Measurements from ENCODE around the gene ZFYVE19. TPM values are rescaled to one million over a fixed set of nuclear protein-coding genes. Genes with fewer than 3 reads are reported as not detected.
A peak's percentile ranks its signal among the peaks of the same experiment; 100 is the strongest.

Gene ZFYVE19
- total and polyA plus RNA-seq, 2 donors from 2014 or later = 18.7 to 37.5 TPM

GRCh38 chr15:40808861-40809450 lies 2.1 kb downstream of the ZFYVE19 start:
- H3K9ac ChIP-seq (ENCODE audit: low read length in 3 of 3) = no peak overlapping the region
- no peaks in the 10 kb centered on the region for H3K9me3 ChIP-seq (ENCODE audit: control insufficient read depth in 2 of 3, insufficient read depth in 1 of 3, low read length in 3 of 3)
- FAIRE-seq (no peak), DNase-seq (peak in 1 of 5 donors; percentile 26)
- H3K4me1 ChIP-seq (ENCODE audit: control insufficient read depth in 2 of 3, insufficient read depth in 2 of 3, low read depth in 1 of 3, low read length in 3 of 3) = peaks cover 0 to 15% (median 9%) of the 10 kb centered on the region in 3 donors
- peak overlapping the region in 1 of 3 donors; percentile 84 for H3K4me3 ChIP-seq (ENCODE audit: low read length in 3 of 3)
- TF ChIP-seq CTCF (IDR thresholded peaks at IDR 0.05; ENCODE audit: borderline replicate concordance, extremely low read depth, insufficient read depth) = no peak
- no peak overlapping the region for H3K27ac ChIP-seq (ENCODE audit: low read depth in 2 of 2, low read length in 2 of 2)
- H3K27me3 ChIP-seq (ENCODE audit: control insufficient read depth, insufficient read depth, low read length) = no peaks in the 10 kb centered on the region
- intact Hi-C loops (cut with DNase I) = no loop called here
- peaks cover 3 to 9% (median 5%) of the 10 kb centered on the region in 3 donors for H3K36me3 ChIP-seq (ENCODE audit: control insufficient read depth in 2 of 3, insufficient read depth in 3 of 3, low read length in 3 of 3)

GRCh38 chr15:40812721-40813425 lies 6.0 kb downstream of the ZFYVE19 start:
- Histone ChIP-seq H3K9ac (ENCODE audit: low read length in 3 of 3) (no peak overlapping the region), H3K9me3 (ENCODE audit: control insufficient read depth in 2 of 3, insufficient read depth in 1 of 3, low read length in 3 of 3) (no peaks in the 10 kb centered on the region), H3K27me3 (ENCODE audit: control insufficient read depth, insufficient read depth, low read length) (no peaks in the 10 kb centered on the region), H3K36me3 (ENCODE audit: control insufficient read depth in 2 of 3, insufficient read depth in 3 of 3, low read length in 3 of 3) (peaks cover 3 to 12% (median 10%) of the 10 kb centered on the region in 3 donors), H3K4me1 (ENCODE audit: control insufficient read depth in 2 of 3, insufficient read depth in 2 of 3, low read depth in 1 of 3, low read length in 3 of 3) (peaks cover 0 to 15% (median 9%) of the 10 kb centered on the region in 3 donors), H3K27ac (ENCODE audit: low read depth in 2 of 2, low read length in 2 of 2) (no peak overlapping the region), H3K4me3 (ENCODE audit: low read length in 3 of 3) (no peak overlapping the region)
- intact Hi-C loops (cut with DNase I) = no loop called here
- no peak for TF ChIP-seq CTCF (IDR thresholded peaks at IDR 0.05; ENCODE audit: borderline replicate concordance, extremely low read depth, insufficient read depth)
- FAIRE-seq = no peak
- DNase-seq = no peak

- Histone ChIP-seq H3K27ac (ENCODE audit: low read depth in 2 of 2, low read length in 2 of 2) (peak overlapping the region in 1 of 2 donors; percentile 53), H3K27me3 (ENCODE audit: control insufficient read depth, insufficient read depth, low read length) (no peaks in the 10 kb centered on the region), H3K4me1 (ENCODE audit: control insufficient read depth in 2 of 3, insufficient read depth in 2 of 3, low read depth in 1 of 3, low read length in 3 of 3) (peaks cover 0 to 4% (median 0%) of the 10 kb centered on the region in 3 donors), H3K4me3 (ENCODE audit: low read length in 3 of 3) (no peak overlapping the region), H3K9ac (ENCODE audit: low read length in 3 of 3) (no peak overlapping the region), H3K36me3 (ENCODE audit: control insufficient read depth in 2 of 3, insufficient read depth in 3 of 3, low read length in 3 of 3) (peaks cover 3 to 12% (median 10%) of the 10 kb centered on the region in 3 donors), H3K9me3 (ENCODE audit: control insufficient read depth in 2 of 3, insufficient read depth in 1 of 3, low read length in 3 of 3) (no peaks in the 10 kb centered on the region)
- FAIRE-seq = no peak
- peak in 2 of 5 donors; percentile 43 to 69 for DNase-seq
- intact Hi-C loops (cut with DNase I) = no loop called here
- no peak for TF ChIP-seq CTCF (IDR thresholded peaks at IDR 0.05; ENCODE audit: borderline replicate concordance, extremely low read depth, insufficient read depth)
Observed at GRCh38 chr15:40815042-40815698, 8.3 kb downstream of the ZFYVE19 start.

Measured in kidney (tissue), 14 donors.